ENCODE measurements around the gene ESYT1. TPM values are rescaled to one million over a fixed set of nuclear protein-coding genes. Genes with fewer than 3 reads are reported as not detected.

ESYT1 gene
- total RNA-seq, 3 donors from 2014 or later (not counting 1 experiment from before 2014, with no cell fraction given), result 198 to 215 (median 199) TPM

DNA sequence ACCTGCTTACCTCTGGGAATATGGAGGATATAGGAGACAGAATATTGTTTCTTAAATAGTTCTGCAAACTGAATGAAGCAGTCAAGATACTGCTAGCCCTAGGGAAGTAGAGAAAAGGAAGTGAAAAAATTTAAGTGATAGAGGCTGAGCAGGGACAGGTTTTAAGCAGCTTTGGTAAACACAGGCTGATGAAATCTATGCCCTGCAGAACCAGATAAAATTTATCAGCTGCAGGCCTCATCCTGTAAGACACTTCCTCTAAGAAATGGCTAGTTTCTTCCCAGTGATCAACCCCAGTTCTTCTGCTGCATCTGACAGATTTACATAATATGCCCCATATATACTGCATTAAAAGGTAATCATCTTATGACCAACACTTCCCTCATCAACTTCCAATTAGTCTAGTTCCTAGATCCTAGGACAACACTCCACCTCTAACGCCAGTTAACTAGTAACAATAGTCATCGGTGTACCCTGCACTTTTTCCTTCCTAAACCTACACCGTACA is 1.3 kb upstream of the ESYT1 start:
- no peak for TF ChIP-seq CTCF (IDR thresholded peaks at IDR 0.05)
- Histone ChIP-seq H3K27ac (ENCODE audit: low read length) (peak overlapping the region; percentile 83), H3K36me3 (ENCODE audit: control insufficient read depth, insufficient read depth, low read length) (peaks cover 25% of the 10 kb centered on the region), H3K4me1 (ENCODE audit: control insufficient read depth, insufficient read depth, low read length) (peaks cover 45% of the 10 kb centered on the region), H3K27me3 (ENCODE audit: control insufficient read depth, insufficient read depth, low read length) (no peaks in the 10 kb centered on the region), H3K4me3 (ENCODE audit: low read length) (no peak overlapping the region), H3K9me3 (ENCODE audit: control insufficient read depth, insufficient read depth, low read length) (no peaks in the 10 kb centered on the region)
- H3K27me3 Mint-ChIP-seq (ENCODE audit: low read depth in 2 of 2), result no peaks in the 10 kb centered on the region
- H3K36me3 Mint-ChIP-seq, result peaks cover 11% of the 10 kb centered on the region
- peaks cover 52 to 63% of the 10 kb centered on the region in 2 donors for H3K4me1 Mint-ChIP-seq
- peak overlapping the region; percentile 88 to 93 for H3K27ac Mint-ChIP-seq
- 36% methylated on average over 3 of the region's 3 CpGs for WGBS (ENCODE audit: insufficient coverage)
- H3K9me3 Mint-ChIP-seq, result no peaks in the 10 kb centered on the region
- DNase-seq (peak in 1 of 2 donors; percentile 37), ATAC-seq (no peak)
- H3K4me3 Mint-ChIP-seq, result peak overlapping the region; percentile 97
- intact Hi-C loops (cut with micrococcal nuclease), result loop anchor here (1.0 to 5.0 kb wide), 4 partner anchors 8 to 388 kb away; partner anchors contain the start of genes CNPY2 and ZC3H10

DNA sequence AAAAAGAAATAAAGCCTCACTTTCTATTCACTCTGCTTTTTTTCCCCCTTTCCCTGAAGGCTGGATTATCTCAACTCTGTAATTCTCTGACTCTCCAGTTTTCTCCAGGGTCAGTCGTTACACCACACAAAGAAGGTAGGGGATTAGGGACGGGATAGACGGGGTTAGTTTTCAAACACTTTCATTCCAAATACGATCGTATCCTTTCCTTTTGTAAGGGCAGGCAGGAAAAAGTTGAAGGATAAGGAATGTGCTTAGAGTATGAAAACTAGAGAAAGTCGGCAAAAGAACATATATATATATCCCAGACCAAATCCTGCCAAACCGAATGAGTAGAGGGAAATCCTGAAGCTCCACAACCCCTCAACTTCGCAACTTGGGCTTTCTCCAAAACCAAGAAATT is 581 bp upstream of the ESYT1 start:
- DNase-seq, result no peak
- no peak overlapping the region for H3K4me3 ChIP-seq (ENCODE audit: low read length)
- no peaks in the 10 kb centered on the region for H3K27me3 ChIP-seq (ENCODE audit: control insufficient read depth, insufficient read depth, low read length)
- peaks cover 45% of the 10 kb centered on the region for H3K4me1 ChIP-seq (ENCODE audit: control insufficient read depth, insufficient read depth, low read length)
- Mint-ChIP-seq H3K27ac (peak overlapping the region; percentile 88 to 93), H3K9me3 (no peaks in the 10 kb centered on the region), H3K27me3 (ENCODE audit: low read depth in 2 of 2) (no peaks in the 10 kb centered on the region), H3K4me3 (peak overlapping the region; percentile 97), H3K36me3 (peaks cover 18% of the 10 kb centered on the region), H3K4me1 (peaks cover 52 to 68% of the 10 kb centered on the region in 2 donors)
- H3K27ac ChIP-seq (ENCODE audit: low read length), result peak overlapping the region; percentile 83
- no peak for ATAC-seq
- 0% methylated on average over 3 of the region's 8 CpGs for WGBS (ENCODE audit: insufficient coverage)
- intact Hi-C loops (cut with micrococcal nuclease), result loop anchor here (2.0 to 5.0 kb wide), 2 partner anchors 190 to 389 kb away; partner anchors contain the start of gene CNPY2
- TF ChIP-seq CTCF (IDR thresholded peaks at IDR 0.05), result no peak
- H3K9me3 ChIP-seq (ENCODE audit: control insufficient read depth, insufficient read depth, low read length), result no peaks in the 10 kb centered on the region
- H3K36me3 ChIP-seq (ENCODE audit: control insufficient read depth, insufficient read depth, low read length), result peaks cover 28% of the 10 kb centered on the region

DNA sequence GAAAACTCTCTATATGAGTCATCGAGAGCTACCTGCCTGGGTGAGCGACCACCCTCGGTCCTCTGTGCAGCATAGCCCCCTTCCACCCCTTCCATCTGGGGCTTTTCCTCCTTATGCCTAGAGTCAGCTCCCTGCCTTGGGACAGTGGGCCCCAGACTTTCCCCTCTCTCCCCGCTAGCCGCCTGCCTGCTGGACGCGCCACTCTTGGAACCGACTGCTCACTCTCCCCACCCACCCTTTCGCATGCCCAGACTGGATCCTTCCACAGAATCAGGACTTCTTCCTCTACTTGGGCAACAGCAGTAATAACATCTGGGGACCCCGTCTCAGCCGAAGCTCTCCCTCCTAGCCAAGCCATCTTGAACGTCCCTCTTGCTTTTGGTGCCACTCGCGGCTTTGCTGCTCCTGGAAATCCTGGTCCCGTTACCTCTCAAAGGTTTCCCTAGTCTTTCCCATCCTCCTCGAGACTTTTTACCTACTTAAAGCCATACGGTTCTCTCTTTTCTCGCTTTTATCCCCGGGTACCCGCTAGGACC is 671 bp downstream of the ESYT1 start:
- intact Hi-C loops (cut with micrococcal nuclease), result loop anchor here (1.0 to 5.0 kb wide), 2 partner anchors 24 to 189 kb away; partner anchors contain the start of genes CNPY2 and MYL6B
- H3K27me3 ChIP-seq (ENCODE audit: control insufficient read depth, insufficient read depth, low read length), result no peaks in the 10 kb centered on the region
- H3K27ac Mint-ChIP-seq, result peak overlapping the region; percentile 88 to 93
- H3K4me1 Mint-ChIP-seq, result peaks cover 52 to 66% of the 10 kb centered on the region in 2 donors
- peak overlapping the region; percentile 90 for H3K4me3 ChIP-seq (ENCODE audit: low read length)
- no peak for TF ChIP-seq CTCF (IDR thresholded peaks at IDR 0.05)
- peak overlapping the region; percentile 97 for H3K4me3 Mint-ChIP-seq
- H3K36me3 ChIP-seq (ENCODE audit: control insufficient read depth, insufficient read depth, low read length), result peaks cover 38% of the 10 kb centered on the region
- peaks cover 18% of the 10 kb centered on the region for H3K36me3 Mint-ChIP-seq
- no peaks in the 10 kb centered on the region for H3K9me3 Mint-ChIP-seq
- no peaks in the 10 kb centered on the region for H3K9me3 ChIP-seq (ENCODE audit: control insufficient read depth, insufficient read depth, low read length)
- ATAC-seq (no peak), DNase-seq (peak in 1 of 2 donors; percentile 56)
- peaks cover 45% of the 10 kb centered on the region for H3K4me1 ChIP-seq (ENCODE audit: control insufficient read depth, insufficient read depth, low read length)
- peak overlapping the region; percentile 85 for H3K27ac ChIP-seq (ENCODE audit: low read length)
- no peaks in the 10 kb centered on the region for H3K27me3 Mint-ChIP-seq (ENCODE audit: low read depth in 2 of 2)
- 0% methylated on average over 20 of the region's 20 CpGs for WGBS (ENCODE audit: insufficient coverage)

All from natural killer cell (primary cell).